Measurements from ENCODE around the gene RCAN2. TPM values are rescaled to one million over a fixed set of nuclear protein-coding genes. Genes with fewer than 3 reads are reported as not detected.
A peak's percentile ranks its signal among the peaks of the same experiment; 100 is the strongest.

Gene RCAN2
- total and polyA plus RNA-seq, 8 donors = 1.7 to 19.0 (median 3.4) TPM

- FAIRE-seq (no peak), DNase-seq (no peak), ATAC-seq (no peak)
- intact Hi-C loops (cut with DNase I) = no loop called here
- Histone ChIP-seq H3K27me3 (no peaks in the 10 kb centered on the region), H3K9me3 (no peaks in the 10 kb centered on the region), H3K36me3 (no peaks in the 10 kb centered on the region), H3K4me3 (no peak overlapping the region), H3K27ac (no peak overlapping the region), H3K4me1 (peaks cover 0 to 4% (median 0%) of the 10 kb centered on the region in 3 donors)
- TF ChIP-seq, protein P1, sequence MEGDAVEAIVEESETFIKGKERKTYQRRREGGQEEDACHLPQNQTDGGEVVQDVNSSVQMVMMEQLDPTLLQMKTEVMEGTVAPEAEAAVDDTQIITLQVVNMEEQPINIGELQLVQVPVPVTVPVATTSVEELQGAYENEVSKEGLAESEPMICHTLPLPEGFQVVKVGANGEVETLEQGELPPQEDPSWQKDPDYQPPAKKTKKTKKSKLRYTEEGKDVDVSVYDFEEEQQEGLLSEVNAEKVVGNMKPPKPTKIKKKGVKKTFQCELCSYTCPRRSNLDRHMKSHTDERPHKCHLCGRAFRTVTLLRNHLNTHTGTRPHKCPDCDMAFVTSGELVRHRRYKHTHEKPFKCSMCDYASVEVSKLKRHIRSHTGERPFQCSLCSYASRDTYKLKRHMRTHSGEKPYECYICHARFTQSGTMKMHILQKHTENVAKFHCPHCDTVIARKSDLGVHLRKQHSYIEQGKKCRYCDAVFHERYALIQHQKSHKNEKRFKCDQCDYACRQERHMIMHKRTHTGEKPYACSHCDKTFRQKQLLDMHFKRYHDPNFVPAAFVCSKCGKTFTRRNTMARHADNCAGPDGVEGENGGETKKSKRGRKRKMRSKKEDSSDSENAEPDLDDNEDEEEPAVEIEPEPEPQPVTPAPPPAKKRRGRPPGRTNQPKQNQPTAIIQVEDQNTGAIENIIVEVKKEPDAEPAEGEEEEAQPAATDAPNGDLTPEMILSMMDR (IDR thresholded peaks at IDR 0.05) = no peak
These were observed 53.5 kb downstream of the RCAN2 start for GRCh38 chr6:46437671-46438221.

DNA sequence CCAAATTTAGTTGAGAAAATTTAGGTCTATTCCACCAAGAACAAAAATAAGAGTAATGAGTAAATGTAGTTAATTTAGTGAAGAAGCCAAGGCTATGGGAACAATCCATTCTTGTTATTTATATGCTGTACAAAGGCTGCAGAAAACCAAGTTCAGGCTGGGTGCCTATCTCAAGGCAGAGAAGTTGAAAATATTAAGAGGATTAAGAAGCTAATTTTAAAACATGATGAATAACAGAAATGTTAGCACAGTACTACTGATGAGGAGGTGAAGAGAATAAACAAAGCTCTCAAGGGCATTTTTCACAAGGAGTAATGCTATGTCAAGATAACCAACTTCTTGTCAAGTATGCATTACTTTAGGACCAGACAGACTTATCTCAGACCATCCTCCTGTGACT lies 68.6 kb downstream of the RCAN2 start:
- no peak for FAIRE-seq

GRCh38 chr6:46421939-46422338 lies 69.3 kb downstream of the RCAN2 start:
- H3K9me3 ChIP-seq = no peaks in the 10 kb centered on the region
- TF ChIP-seq, protein P1 (IDR thresholded peaks at IDR 0.05) = no peak
- no peak for ATAC-seq
- 93% methylated on average over 3 of the region's 3 CpGs for WGBS, 2 donors
- FAIRE-seq = no peak
- H3K4me1 ChIP-seq = no peaks in the 10 kb centered on the region
- no peak overlapping the region for H3K4me3 ChIP-seq
- H3K27me3 ChIP-seq = no peaks in the 10 kb centered on the region
- no peak overlapping the region for H3K27ac ChIP-seq
- intact Hi-C loops (cut with DNase I) = loop anchor here in 2 of 3 donors (5.0 to 10.0 kb wide), 2 partner anchors 200 to 203 kb away; no protein-coding TSS in a partner anchor
- no peak for DNase-seq
- no peaks in the 10 kb centered on the region for H3K36me3 ChIP-seq

More for the DNA sequence above, 68.6 kb downstream of the RCAN2 start:
- H3K4me3 ChIP-seq = no peak overlapping the region
- no peaks in the 10 kb centered on the region for H3K36me3 ChIP-seq
- intact Hi-C loops (cut with DNase I) = loop anchor here in 2 of 3 donors (5.0 to 10.0 kb wide), 2 partner anchors 200 to 202 kb away; no protein-coding TSS in a partner anchor
- no peak overlapping the region for H3K27ac ChIP-seq
- H3K27me3 ChIP-seq = no peaks in the 10 kb centered on the region
- DNase-seq (no peak), ATAC-seq (no peak)
- no peaks in the 10 kb centered on the region for H3K9me3 ChIP-seq
- TF ChIP-seq, protein P1 (IDR thresholded peaks at IDR 0.05) = no peak
- no peaks in the 10 kb centered on the region for H3K4me1 ChIP-seq

GRCh38 chr6:46420921-46421638 lies 70.2 kb downstream of the RCAN2 start:
- no peaks in the 10 kb centered on the region for H3K4me1 ChIP-seq
- DNase-seq (no peak), ATAC-seq (peak in 1 of 4 donors; percentile 56), FAIRE-seq (no peak)
- no peak overlapping the region for H3K27ac ChIP-seq
- no peaks in the 10 kb centered on the region for H3K27me3 ChIP-seq
- WGBS, 2 donors = 82 to 84% methylated on average over 3 of the region's 3 CpGs
- TF ChIP-seq, protein P1 (IDR thresholded peaks at IDR 0.05) = no peak
- no peaks in the 10 kb centered on the region for H3K9me3 ChIP-seq
- no peaks in the 10 kb centered on the region for H3K36me3 ChIP-seq
- no peak overlapping the region for H3K4me3 ChIP-seq
- intact Hi-C loops (cut with DNase I) = loop anchor here in 2 of 3 donors (5.0 to 10.0 kb wide), 2 partner anchors 201 to 204 kb away; no protein-coding TSS in a partner anchor

DNA sequence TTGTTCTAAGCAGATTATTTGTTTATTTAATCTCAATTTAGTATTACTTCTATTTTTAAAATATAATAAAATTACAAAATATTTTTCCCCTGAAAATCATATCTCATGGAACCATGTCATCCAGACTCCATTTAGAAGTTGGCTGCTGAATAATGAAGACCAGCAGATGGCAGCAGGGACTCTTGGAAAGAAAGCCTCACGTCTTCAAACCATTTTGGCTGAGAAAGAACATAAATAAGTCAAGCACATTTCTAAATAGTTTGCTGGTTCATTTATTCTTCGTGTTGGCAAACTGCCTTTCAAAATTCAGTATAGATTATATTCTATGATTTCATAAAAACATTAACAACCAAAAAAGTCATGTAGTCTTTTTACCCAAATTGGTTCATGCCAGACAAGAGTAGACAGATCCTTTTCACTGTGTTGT lies 71.7 kb downstream of the RCAN2 start:
- Histone ChIP-seq H3K4me3 (no peak overlapping the region), H3K27me3 (no peaks in the 10 kb centered on the region), H3K36me3 (no peaks in the 10 kb centered on the region), H3K27ac (no peak overlapping the region), H3K9me3 (no peaks in the 10 kb centered on the region), H3K4me1 (no peaks in the 10 kb centered on the region)
- intact Hi-C loops (cut with DNase I) = loop anchor here in 2 of 3 donors (5.0 to 10.0 kb wide), 3 partner anchors 75 to 205 kb away; partner anchors contain the start of gene RCAN2 (in 1 of the 2)
- TF ChIP-seq, protein P1 (IDR thresholded peaks at IDR 0.05) = peak; percentile 34 to 71 (median 64)
- 1 to 2% methylated on average over 2 of the region's 2 CpGs for WGBS, 2 donors
- DNase-seq (peak in 3 of 6 donors; percentile 40 to 66 (median 50)), ATAC-seq (peak; percentile 61 to 86 (median 86)), FAIRE-seq (peak; percentile 97)

All from pancreas (tissue), 10 donors.